Adrenal gland (tissue), 12 donors: Measurements from ENCODE around the gene CCDC24. TPM values are rescaled to one million over a fixed set of nuclear protein-coding genes. Genes with fewer than 3 reads are reported as not detected.

Experiments used
- DNase-seq, 7 donors: peaks; one replicate each; pipeline ENCODE4 v3.0.0-alpha.2; 2019 to 2020
- H3K27ac ChIP-seq, 5 donors: fragments of 200-600 bp; sonication (generic) in 4 of 5; 1 replicate in 3 of 5; 2 replicates in 2 of 5; pipeline versions ENCODE4 v1.5.1 to v1.8.0; 2016 to 2020; ENCODE audit warnings: mild to moderate bottlenecking in 1 of 5
- H3K27me3 ChIP-seq: fragments of 200-600 bp; 2 replicates; pipeline ENCODE4 v1.8.0; 2021
- H3K36me3 ChIP-seq, 2 donors: fragments of 200-600 bp; replicated peaks in 1 of 2; 1 replicate in 1 of 2; 2 replicates in 1 of 2; pipeline versions ENCODE4 v1.5.1 to v1.8.0; 2018 to 2022
- H3K4me1 ChIP-seq, 2 donors: fragments of 200-600 bp; replicated peaks in 1 of 2; 1 replicate in 1 of 2; 2 replicates in 1 of 2; pipeline versions ENCODE4 v1.5.1 to v1.8.0; 2018 to 2021
- H3K4me3 ChIP-seq, 4 donors: fragments of 200-600 bp; sonication (generic) in 3 of 4; one replicate each; pipeline ENCODE4 v1.5.1; 2016 to 2018
- H3K9me3 ChIP-seq, 3 donors: fragments of 200-600 bp; sonication (generic) in 1 of 3; replicated peaks in 1 of 3; 1 replicate in 2 of 3; 2 replicates in 1 of 3; pipeline versions ENCODE4 v1.5.1 to v1.8.0; 2016 to 2021
- POLR2A ChIP-seq, 2 donors: fragments of 450-650 bp; IDR thresholded peaks; one replicate each; pipeline ENCODE4 v1.6.1; 2017; ENCODE audit warnings: antibody characterized with exemption in 2 of 2, mild to moderate bottlenecking in 2 of 2, moderate library complexity in 1 of 2
- WGBS, 4 donors: extraction: QIAGEN DNeasy Blood & Tissue Kit in 2 of 4; methylation state at CpG; one replicate each; pipeline versions ENCODE4 v1.1.5 to v1.1.7; 2013 to 2017; 5-methylcytosine and 5-hydroxymethylcytosine counted together
- intact Hi-C, 2 donors: fragments of 100-400 bp; cut with DNase I; formaldehyde crosslinking; loops; one replicate each; pipeline versions ENCODE4 v1.14.1 to v1.15.0; 2022 to 2023
- polyA plus RNA-seq, 3 donors: library from polyadenylated mRNA; stranded (reverse); fragments of 200-250 nt in 2 of 3; fragments of 350-450 nt in 1 of 3; fragmentation: Illumina TruSeq in 1 of 3; extraction: RNeasy Lipid Tissue Mini Kit (QIAGEN cat#74804) in 1 of 3; gene quantifications; one replicate each; pipeline ENCODE4 v1.2.3, GENCODE V29; 2013 to 2014
- total RNA-seq, 9 donors: library from RNA; depleted of rRNA in 4 of 9; stranded (reverse); fragments of >200 nt in 4 of 9; fragments of 120-200 nt in 1 of 9; fragmentation: NEBNext Ultra II Directional in 1 of 9; extraction: Animal tissue kit (Norgen Biotek cat#: 25700) in 1 of 9; gene quantifications; one replicate each; pipeline versions ENCODE4 v1.1.0 to v1.2.4, GENCODE V29; 2013 to 2023
- TF ChIP-seq, protein P1 (sequence below), 6 experiments: fragments of 450-650 bp in 4 of 6; fragments of 200-600 bp in 2 of 6; sonication (generic) in 1 of 6; IDR thresholded peaks; 1 replicate in 5 of 6; 2 replicates in 1 of 6; pipeline versions ENCODE4 v1.5.1 to v1.8.0; 2016 to 2021; ENCODE audit warnings: antibody characterized with exemption in 6 of 6, mild to moderate bottlenecking in 2 of 6, moderate library complexity in 1 of 6
- donor health status: healthy with polysubstance abuse.
- donor health status: Bipolar disorder and iron deficiency.
- donor health status: DM: yes; HTN: yes; CAD: no.
- donor health status: DM: no; HTN: no; CAD: no.
- donor health status: DM: no; HTN: no; CAD: no.
- donor health status: DM: yes; HTN: yes; CAD: no.

Gene CCDC24
- total and polyA plus RNA-seq, 12 donors = 3.1 to 53.5 (median 11.7) TPM

DNA sequence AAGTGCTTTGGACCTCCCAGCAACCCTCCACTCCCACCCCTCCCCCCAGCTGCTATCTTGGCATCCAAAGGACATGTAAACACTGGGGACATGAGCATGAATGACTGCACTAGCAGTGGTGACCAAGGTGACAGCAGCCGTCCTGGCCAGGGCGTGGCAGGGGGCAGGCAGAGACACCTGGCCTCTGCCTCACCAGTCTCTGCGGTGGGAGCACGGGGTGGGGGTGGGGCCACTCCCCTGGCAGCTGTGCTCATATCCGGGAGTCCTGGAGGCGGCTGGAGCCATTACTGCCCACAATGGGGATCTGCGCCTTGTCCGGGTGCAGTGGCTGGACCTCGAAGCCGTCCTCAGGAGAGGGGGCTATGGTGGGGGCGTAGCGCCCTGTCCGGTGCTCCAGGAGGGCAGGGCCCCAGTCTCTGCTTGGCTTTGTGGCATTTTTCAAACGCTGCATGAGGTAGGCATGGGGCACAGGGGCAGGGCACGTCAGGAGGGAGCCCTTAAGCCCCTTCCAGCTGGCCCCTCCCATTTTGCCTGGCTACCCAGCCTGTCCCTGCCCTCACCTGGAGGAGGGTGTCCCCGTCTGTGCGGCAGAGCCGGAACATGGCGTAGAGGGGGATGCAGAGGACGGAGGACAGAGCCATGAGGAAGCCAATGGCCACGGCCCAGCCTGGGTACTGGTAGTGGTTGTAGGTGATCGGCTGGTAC is 6.0 kb downstream of the CCDC24 start:
- H3K27ac ChIP-seq = no peak overlapping the region
- no peak overlapping the region for H3K4me3 ChIP-seq
- no peaks in the 10 kb centered on the region for H3K4me1 ChIP-seq
- intact Hi-C loops = no loop called here
- 87 to 91% (median 89%) methylated on average over 11 to 22 of the region's 22 CpGs for WGBS, 4 donors
- no peak for DNase-seq
- H3K9me3 ChIP-seq = no peaks in the 10 kb centered on the region
- no peaks in the 10 kb centered on the region for H3K27me3 ChIP-seq
- H3K36me3 ChIP-seq = peaks cover 0 to 6% of the 10 kb centered on the region in 2 donors
- TF ChIP-seq POLR2A (IDR thresholded peaks at IDR 0.05) = no peak
- TF ChIP-seq, protein P1, sequence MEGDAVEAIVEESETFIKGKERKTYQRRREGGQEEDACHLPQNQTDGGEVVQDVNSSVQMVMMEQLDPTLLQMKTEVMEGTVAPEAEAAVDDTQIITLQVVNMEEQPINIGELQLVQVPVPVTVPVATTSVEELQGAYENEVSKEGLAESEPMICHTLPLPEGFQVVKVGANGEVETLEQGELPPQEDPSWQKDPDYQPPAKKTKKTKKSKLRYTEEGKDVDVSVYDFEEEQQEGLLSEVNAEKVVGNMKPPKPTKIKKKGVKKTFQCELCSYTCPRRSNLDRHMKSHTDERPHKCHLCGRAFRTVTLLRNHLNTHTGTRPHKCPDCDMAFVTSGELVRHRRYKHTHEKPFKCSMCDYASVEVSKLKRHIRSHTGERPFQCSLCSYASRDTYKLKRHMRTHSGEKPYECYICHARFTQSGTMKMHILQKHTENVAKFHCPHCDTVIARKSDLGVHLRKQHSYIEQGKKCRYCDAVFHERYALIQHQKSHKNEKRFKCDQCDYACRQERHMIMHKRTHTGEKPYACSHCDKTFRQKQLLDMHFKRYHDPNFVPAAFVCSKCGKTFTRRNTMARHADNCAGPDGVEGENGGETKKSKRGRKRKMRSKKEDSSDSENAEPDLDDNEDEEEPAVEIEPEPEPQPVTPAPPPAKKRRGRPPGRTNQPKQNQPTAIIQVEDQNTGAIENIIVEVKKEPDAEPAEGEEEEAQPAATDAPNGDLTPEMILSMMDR (IDR thresholded peaks at IDR 0.05) = no peak

DNA sequence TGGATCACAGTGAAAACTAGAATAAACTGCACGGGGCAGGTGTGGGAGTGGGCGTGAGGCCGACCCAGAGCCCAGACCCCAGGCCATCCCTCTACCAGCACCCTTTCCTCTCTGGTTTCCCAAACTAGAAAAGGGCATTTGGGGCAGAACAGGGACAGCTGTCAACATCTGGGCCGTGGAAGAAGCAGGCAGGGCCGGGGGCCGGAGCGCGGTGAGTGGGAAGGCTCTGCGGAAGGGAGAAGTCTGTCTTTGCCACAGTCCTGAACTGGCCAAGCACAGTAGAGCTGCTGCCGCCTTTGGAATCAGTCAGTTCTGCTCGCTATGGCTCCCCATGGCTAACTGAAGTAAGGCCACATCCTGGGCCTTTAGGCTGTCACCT is 6.6 kb downstream of the CCDC24 start:
- TF ChIP-seq, protein P1 (IDR thresholded peaks at IDR 0.05) = no peak
- TF ChIP-seq POLR2A (IDR thresholded peaks at IDR 0.05) = no peak
- Histone ChIP-seq H3K4me3 (no peak overlapping the region), H3K4me1 (no peaks in the 10 kb centered on the region), H3K27ac (no peak overlapping the region), H3K36me3 (peaks cover 0 to 6% of the 10 kb centered on the region in 2 donors), H3K27me3 (no peaks in the 10 kb centered on the region), H3K9me3 (no peaks in the 10 kb centered on the region)
- intact Hi-C loops = no loop called here
- DNase-seq = no peak
- 86 to 88% (median 86%) methylated on average over 11 of the region's 11 CpGs for WGBS, 4 donors

DNA sequence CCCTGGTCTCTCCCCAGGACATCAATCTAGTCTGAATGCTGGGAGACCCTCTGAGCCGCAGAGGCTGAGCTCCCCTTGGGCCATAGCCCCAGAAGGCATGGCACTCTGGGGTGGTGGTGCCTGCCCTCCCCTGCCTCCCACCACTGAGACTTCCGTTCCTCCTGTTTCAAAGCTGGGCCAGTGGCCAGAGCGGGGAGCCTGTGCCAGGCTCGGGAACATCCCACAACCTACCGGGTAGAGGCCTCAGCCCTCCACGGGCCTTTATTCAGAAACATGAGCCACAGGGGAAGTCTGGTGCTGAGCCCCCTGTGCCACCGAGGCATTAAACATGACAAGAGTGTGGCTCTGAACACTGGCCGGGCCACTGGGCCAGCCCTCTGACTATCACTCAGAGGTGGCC is 8.1 kb downstream of the CCDC24 start:
- no peak for DNase-seq
- peaks cover 0 to 6% of the 10 kb centered on the region in 2 donors for H3K36me3 ChIP-seq
- TF ChIP-seq, protein P1 (IDR thresholded peaks at IDR 0.05) = no peak
- no peak for TF ChIP-seq POLR2A (IDR thresholded peaks at IDR 0.05)
- H3K9me3 ChIP-seq = no peaks in the 10 kb centered on the region
- no peak overlapping the region for H3K27ac ChIP-seq
- H3K27me3 ChIP-seq = no peaks in the 10 kb centered on the region
- intact Hi-C loops = no loop called here
- 90 to 100% (median 91%) methylated on average over 2 to 8 of the region's 8 CpGs for WGBS, 4 donors
- no peaks in the 10 kb centered on the region for H3K4me1 ChIP-seq
- no peak overlapping the region for H3K4me3 ChIP-seq

DNA sequence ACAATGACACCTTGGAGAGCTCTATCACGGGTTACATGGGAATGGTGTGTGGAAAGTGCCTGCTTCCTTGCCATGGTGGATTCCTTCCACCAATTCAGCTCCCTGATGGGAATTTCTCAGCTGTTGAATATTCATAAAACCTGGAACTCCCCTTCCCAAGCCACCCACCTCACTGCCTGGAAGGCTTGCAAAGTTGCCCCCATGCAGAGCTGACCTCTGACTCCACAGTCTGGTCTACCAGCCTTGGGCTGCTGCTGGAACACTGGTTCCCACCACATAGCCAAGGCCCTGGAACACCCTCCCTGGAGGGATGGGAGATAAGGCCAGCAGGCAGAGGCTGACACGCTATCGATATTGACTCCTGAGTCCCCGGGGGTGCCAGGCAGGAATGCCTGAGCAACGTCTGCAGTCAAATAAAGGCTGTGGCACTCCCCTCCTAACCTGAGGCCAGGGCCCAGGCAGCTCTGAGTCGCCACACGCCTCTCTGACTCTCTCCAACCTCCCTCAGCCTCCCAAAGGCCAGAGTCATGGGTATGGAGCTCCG is 8.8 kb downstream of the CCDC24 start:
- H3K9me3 ChIP-seq = no peaks in the 10 kb centered on the region
- H3K27me3 ChIP-seq = no peaks in the 10 kb centered on the region
- no peak for TF ChIP-seq POLR2A (IDR thresholded peaks at IDR 0.05)
- TF ChIP-seq, protein P1 (IDR thresholded peaks at IDR 0.05) = no peak
- no peak for DNase-seq
- intact Hi-C loops = loop anchor here (5.0 kb wide), 1 partner anchor 37 kb away; no protein-coding TSS in a partner anchor
- no peak overlapping the region for H3K4me3 ChIP-seq
- peaks cover 0 to 6% of the 10 kb centered on the region in 2 donors for H3K36me3 ChIP-seq
- no peak overlapping the region for H3K27ac ChIP-seq
- WGBS, 4 donors = 83 to 91% (median 87%) methylated on average over 6 to 8 of the region's 8 CpGs
- H3K4me1 ChIP-seq = no peaks in the 10 kb centered on the region
